Measurements from ENCODE around the gene HHIPL1.

GRCh38 chr14:99657645-99658155 is 12.8 kb downstream of the HHIPL1 start:
- TF ChIP-seq CTCF (IDR thresholded peaks at IDR 0.05) (no peak), ZFX (IDR thresholded peaks at IDR 0.05; ENCODE audit: borderline replicate concordance) (no peak)
